GM12864 (cell line): Measurements from ENCODE around the gene ALOX5AP.

Experiments
- DNase-seq: peaks from one replicate; pipeline ENCODE4 v3.0.0-alpha.2; 2011; ENCODE audit warnings: low read depth
- H3K4me3 ChIP-seq: 2 replicates; pipeline ENCODE4 v1.5.1; 2011; ENCODE audit warnings: mild to moderate bottlenecking, low read depth, low read length, control low read depth
- TF ChIP-seq, protein P1 (sequence below): IDR thresholded peaks from 2 replicates; pipeline ENCODE4 v1.5.1; 2011; ENCODE audit warnings: low read depth, mild to moderate bottlenecking, moderate library complexity, low read length, control low read depth, inconsistent platforms; ENCODE audit errors: missing control alignments

Gene ALOX5AP

DNA sequence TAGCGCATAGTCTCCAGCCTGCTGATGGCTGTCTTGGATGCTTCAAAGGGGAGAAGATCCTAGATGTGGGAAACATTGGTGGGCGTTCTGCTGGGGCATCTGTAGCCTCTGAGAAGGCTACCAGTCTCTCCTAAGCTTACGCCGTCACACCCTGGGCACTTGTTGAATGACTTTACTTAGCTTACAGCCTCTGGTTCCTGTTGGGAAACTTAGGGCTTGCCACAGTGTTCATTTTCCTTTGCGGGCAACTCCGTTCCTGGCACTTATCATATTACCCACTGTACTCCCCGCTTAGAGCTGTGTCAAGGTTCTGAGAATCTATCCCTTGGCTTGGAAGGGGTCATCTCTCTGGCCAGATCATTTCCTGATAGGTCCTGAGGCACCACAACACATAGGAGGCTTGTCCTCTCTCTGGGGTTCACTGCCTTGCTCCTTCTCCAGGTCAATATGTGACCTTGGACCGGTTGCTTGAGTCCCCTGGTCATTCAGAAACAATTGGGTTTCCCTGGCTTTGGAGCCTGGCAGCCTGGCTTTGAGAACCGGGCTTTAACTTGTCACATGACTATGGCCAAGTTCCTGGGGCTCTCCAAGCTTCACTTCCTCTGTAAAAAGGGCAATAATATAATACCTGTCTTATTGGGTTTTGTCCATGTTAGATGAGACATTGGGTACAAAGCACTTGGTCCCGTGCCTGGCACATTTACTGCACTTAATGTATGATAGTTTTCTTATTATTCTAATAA, 20.5 kb upstream of the ALOX5AP start:
- no peak overlapping the region for H3K4me3 ChIP-seq
- TF ChIP-seq, protein P1, sequence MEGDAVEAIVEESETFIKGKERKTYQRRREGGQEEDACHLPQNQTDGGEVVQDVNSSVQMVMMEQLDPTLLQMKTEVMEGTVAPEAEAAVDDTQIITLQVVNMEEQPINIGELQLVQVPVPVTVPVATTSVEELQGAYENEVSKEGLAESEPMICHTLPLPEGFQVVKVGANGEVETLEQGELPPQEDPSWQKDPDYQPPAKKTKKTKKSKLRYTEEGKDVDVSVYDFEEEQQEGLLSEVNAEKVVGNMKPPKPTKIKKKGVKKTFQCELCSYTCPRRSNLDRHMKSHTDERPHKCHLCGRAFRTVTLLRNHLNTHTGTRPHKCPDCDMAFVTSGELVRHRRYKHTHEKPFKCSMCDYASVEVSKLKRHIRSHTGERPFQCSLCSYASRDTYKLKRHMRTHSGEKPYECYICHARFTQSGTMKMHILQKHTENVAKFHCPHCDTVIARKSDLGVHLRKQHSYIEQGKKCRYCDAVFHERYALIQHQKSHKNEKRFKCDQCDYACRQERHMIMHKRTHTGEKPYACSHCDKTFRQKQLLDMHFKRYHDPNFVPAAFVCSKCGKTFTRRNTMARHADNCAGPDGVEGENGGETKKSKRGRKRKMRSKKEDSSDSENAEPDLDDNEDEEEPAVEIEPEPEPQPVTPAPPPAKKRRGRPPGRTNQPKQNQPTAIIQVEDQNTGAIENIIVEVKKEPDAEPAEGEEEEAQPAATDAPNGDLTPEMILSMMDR, result no peak
- DNase-seq, result no peak

DNA sequence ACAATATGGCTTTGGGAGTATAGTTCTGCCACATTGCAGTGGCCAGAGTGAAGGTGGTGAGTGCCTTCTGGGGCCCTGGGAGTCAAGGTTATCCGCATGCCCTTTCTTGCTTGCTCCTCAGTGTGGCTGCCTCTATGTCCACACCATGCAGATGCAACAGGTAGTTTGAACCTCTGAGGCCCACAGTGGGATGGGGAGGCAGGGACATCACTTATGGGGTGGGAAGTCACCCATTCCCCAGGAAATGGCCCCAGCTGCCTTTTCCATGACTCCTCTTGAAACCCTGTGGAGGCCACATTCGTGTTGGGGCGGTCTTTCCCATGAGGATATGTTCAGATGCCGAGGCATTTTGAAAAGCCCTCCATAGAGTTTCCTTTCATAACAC, 20.0 kb upstream of the ALOX5AP start:
- H3K4me3 ChIP-seq, result no peak overlapping the region
- DNase-seq, result no peak
- TF ChIP-seq, protein P1, result no peak

DNA sequence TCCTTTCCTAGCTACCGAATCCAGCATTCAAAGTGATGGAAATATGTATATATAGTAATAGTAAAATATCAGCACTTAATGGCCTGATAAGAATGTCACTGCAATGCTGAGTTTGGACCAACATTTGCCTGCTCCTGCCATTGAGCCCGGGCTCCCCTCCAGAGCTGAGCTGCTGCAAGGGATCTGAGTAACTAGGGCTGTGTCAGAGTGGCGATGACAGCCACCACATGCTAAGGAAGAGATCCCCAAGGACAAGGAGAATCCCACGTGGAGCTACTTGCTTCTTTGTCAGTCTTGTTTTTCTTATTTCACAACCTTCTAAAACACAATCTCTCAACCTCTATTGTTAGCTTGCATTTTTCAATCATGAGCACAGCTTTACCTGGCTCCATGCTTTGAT, 19.5 kb upstream of the ALOX5AP start:
- no peak for DNase-seq
- H3K4me3 ChIP-seq, result no peak overlapping the region
- TF ChIP-seq, protein P1, result no peak

DNA sequence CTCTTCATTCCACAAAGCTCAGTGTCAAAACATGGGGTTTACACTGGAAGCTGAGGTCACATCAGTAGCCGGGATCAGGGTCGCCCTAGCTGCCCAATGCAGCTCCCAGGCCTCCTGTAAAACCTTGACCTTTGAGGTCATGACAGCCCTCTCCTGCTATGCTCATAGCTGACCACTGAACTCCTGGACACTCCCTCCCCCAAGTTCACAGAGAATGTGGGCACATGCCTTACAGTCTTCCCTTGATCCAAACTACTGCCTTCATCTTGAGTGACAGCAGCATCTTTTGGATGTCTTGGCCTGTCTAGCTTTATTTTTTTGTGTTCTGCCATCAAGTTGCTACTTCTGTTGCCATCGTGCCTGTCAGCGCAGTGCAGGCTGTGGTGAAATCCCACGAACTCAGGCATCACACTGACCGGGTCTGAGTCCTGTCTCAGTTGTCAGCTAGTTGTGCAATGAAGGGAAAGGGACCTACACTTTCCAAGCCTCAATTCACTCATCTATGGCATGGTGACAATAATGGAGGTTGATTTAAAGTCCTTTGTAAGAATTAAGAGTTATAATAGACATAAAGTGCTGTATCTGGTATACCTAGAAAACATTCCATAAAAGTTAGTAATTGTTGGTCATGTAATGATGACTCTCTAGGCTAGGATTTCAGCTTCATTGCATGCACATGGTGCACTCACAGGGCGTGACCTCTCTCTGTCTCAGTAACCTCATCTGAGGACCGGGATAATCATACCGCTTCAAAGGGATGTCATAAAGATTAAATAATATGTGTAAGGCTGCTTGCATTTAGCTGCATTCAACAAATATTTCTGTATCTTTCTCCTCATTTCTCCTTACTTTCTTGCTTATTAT, 16.4 kb upstream of the ALOX5AP start:
- DNase-seq, result no peak
- TF ChIP-seq, protein P1, result no peak
- H3K4me3 ChIP-seq, result no peak overlapping the region

DNA sequence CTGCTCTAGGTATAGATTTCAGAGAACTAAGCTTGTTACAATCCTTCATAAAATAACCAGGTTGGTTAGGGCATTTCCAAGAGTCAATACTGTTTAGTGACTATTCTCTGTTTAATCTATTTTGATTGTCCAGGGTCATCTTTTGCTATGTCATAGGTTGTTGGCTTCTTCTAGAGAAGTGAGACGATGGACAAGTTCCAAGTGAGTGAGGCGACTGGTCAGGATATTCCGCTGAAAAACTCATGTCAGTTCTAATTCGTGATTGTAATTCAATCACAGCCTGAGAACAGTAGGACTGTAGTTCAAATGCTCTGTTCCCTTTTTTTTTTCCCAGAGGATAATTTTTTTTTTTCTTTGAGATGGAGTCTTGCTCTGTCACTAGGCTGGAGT, 15.8 kb upstream of the ALOX5AP start:
- H3K4me3 ChIP-seq, result no peak overlapping the region
- no peak for DNase-seq
- TF ChIP-seq, protein P1, result no peak

DNA sequence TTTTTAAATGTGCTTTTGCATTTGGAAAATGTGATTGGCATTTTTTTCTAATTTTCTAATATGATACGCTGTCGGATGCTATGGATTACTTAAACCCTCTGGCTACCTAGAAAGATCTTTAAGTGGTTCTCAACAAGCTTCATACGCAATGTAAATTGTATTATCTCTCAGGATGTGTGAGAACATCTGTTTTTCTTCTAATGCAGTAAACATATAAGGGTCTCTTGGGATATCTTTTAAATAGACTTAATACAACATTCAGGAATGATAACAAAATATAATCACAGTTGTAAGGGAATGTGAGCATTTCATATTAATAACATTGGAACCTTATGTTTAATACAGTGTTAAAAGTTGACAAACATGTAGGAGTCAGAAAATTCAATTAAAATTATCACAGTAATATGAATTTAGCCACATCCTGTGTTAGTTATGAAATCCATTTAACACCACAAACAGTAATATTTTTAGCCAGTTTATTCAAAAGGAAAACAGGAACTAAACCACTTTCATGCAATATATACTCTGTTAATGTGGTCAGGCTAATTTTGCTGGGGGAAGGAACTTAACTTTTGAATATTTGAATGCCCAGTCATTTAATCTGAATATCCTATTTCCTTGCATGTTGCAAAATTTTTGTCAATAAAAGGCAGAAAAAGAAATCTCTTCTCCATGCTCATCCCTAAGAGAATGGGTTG, 15.0 kb upstream of the ALOX5AP start:
- H3K4me3 ChIP-seq, result no peak overlapping the region
- DNase-seq, result no peak

More for the DNA sequence above, 15.0 kb upstream of the ALOX5AP start:
- TF ChIP-seq, protein P1, result no peak
